A549 treated with CORT108297 at 1 μM for 4 hours (cell line): ENCODE data around the gene SNCG. TPM values are rescaled to one million over a fixed set of nuclear protein-coding genes. Genes with fewer than 3 reads are reported as not detected.

Source experiments
- total RNA-seq: library from RNA; stranded (reverse); fragments of 200-300 nt; extraction: Qiagen RNA extraction; gene quantifications from 5 replicates; pipeline ENCODE4 v1.2.3, GENCODE V29; 2022

SNCG gene
- total RNA-seq: 11.4 to 14.9 TPM (median 13.3 TPM) in 5 replicates

DNA sequence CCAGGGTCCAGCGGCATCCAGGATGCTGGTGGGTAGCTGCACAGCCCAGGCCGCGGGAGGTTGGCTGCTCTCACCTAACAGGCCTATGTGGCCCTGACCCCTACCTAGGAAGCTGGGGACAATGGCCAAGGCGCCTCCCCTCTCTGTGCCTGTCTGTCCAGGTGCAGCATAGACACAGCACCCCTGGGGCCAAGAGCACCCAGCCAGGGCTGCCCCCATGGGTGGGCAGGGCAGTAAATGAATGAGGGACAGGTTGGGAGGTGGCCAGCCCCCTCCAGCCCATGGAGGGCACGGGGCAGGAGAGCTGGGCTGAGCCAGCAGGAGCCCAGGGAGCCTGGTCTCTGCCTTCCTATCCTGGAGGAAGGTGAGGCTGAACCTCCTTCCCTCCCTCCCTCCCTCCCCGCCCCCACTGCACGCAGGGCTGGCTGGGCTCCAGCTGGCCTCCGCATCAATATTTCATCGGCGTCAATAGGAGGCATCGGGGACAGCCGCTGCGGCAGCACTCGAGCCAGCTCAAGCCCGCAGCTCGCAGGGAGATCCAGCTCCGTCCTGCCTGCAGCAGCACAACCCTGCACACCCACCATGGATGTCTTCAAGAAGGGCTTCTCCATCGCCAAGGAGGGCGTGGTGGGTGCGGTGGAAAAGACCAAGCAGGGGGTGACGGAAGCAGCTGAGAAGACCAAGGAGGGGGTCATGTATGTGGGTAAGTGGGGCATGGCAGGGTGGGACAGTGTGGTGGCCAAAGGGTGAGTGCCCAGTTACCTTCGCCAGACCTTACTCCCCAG, at the start of gene SNCG:
Gene SNCG, plus strand, starts transcription at position 484 of the 785 bp plus-strand sequence. Its CDS starts 99 bp downstream, at position 583.

DNA sequence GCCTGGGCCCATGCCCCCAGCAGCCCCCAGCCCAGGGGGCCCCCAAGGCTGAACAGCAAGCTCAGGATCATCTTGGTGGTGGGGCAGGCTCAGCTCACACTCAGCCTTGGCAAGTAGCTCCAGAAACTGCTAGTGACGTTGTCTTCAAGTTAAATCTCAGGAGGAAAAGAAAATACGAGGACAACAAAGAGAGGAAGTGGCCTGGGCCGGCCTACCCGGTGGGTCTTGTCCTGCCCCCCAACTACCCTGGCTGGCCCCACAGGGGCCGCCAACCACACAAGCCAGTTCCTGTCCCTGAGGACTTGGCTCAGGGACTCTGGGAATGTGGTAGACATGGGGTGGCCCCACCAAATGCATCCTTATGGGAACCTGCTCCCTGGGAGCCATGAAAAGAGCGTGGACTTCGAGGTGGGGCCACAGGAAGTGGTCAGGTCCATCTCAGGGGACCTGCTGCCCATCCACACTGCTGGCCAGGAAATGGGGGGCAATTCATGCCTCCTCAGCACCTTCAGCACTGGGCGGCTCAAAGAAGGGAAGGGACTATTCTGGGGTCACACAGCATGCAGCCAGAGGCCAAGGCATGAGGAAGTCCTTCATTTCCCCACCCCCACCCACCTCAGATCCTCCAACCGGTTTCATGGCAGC, 806 bp upstream of the SNCG start, which contains the start of gene MMRN2:
Gene MMRN2, minus strand, starts transcription at position 145 of the 645 bp plus-strand sequence. Its CDS starts 74 bp downstream, at position 71.

DNA sequence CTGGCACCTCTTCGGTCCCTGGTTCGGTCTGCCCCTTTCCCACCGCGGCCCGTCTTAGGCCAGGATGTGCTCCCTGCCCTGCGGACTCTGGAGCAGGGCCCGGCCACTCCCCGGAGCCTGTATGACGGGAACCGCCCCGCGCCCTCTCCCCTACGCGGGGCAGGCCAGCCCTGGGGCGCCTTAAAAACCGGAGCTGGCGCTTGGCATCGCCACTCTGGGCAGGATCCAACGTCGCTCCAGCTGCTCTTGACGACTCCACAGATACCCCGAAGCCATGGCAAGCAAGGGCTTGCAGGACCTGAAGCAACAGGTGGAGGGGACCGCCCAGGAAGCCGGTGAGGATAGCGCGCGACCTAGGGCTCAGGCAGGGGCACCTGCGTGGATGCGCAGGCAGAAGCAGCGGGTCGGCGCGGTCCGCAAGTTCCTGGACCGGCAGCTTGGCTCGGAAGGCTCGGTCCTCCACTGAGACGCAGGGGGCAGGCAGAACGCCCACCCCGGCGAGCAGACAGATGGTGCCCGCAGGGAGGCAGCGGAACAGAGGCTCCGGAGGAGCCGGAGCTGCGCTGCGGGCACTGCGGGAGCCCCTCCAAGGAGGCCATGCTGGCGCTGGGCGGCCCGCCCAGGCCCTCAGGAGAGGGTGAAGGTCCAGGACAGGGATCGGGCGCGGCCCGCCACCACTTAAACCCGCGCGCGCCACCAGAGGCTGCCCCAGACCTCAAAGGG, 10.0 kb downstream of the SNCG start, which contains the start of gene ADIRF:
Gene ADIRF, plus strand, starts transcription at position 212 of the 723 bp plus-strand sequence. Its CDS starts 63 bp downstream, at position 275.

Other genes with a start within 250 kb of the SNCG start
- 20.4 to 27.4 TPM (median 23.7 TPM) in 5 replicates for gene BMPR1A, start 202.0 kb upstream of the SNCG start, total RNA-seq
- 0.58 to 1.5 TPM (median 0.73 TPM) in 5 replicates for gene MMRN2, start 984 bp upstream of the SNCG start, total RNA-seq
- gene ADIRF, start 9.9 kb downstream of the SNCG start, total RNA-seq: not detected in 5 replicates
- 0.56 TPM in 1 of 5 replicates, not detected in the others for gene FAM25A, start 61.7 kb downstream of the SNCG start, total RNA-seq
- gene GLUD1, start 136.2 kb downstream of the SNCG start, total RNA-seq: 82.8 to 98.9 TPM (median 94.6 TPM) in 5 replicates
- gene SHLD2, start 136.6 kb downstream of the SNCG start, total RNA-seq: 22.3 to 29.5 TPM (median 23.6 TPM) in 5 replicates